Mucosa of descending colon (tissue), 3 donors: Measurements from ENCODE around the gene PTGDR. TPM values are rescaled to one million over a fixed set of nuclear protein-coding genes. Genes with fewer than 3 reads are reported as not detected.

Source experiments
- ATAC-seq: fragments of 200-7000 bp; cut with Tn5 transposase; one replicate; pipeline ENCODE4 v1.9.1; 2020; ENCODE audit warnings: mild to moderate bottlenecking, moderate library complexity
- DNase-seq, 3 donors: peaks; one replicate each; pipeline ENCODE4 v3.0.0-alpha.2; 2020
- H3K36me3 ChIP-seq: fragments of 200-600 bp; one replicate; pipeline ENCODE4 v1.8.0; 2021; ENCODE audit warnings: low read depth, mild to moderate bottlenecking
- H3K4me1 ChIP-seq: fragments of 200-600 bp; one replicate; pipeline ENCODE4 v1.8.0; 2021; ENCODE audit warnings: low read depth, mild to moderate bottlenecking
- H3K4me3 ChIP-seq: fragments of 200-600 bp; one replicate; pipeline ENCODE4 v1.8.0; 2021; ENCODE audit warnings: mild to moderate bottlenecking
- H3K9me3 ChIP-seq: fragments of 200-600 bp; one replicate; pipeline ENCODE4 v1.8.0; 2021; ENCODE audit warnings: mild to moderate bottlenecking
- intact Hi-C, 2 donors: fragments of 100-400 bp; cut with DNase I in 1 of 2; cut with micrococcal nuclease in 1 of 2; formaldehyde crosslinking; loops; one replicate each; pipeline versions ENCODE4 v1.11.0 to v1.11.1; 2022; cut with DNase I, micrococcal nuclease
- total RNA-seq, 3 donors: library from RNA; stranded (reverse); fragmentation: NEBNext Ultra II Directional in 2 of 3; extraction: Animal tissue kit (Norgen Biotek cat#: 25700) in 2 of 3; gene quantifications; one replicate each; pipeline versions ENCODE4 v1.2.1 to v1.2.4, GENCODE V29; 2021 to 2023
- TF ChIP-seq, protein P1 (sequence below): fragments of 200-600 bp; IDR thresholded peaks from one replicate; pipeline ENCODE4 v1.8.0; 2022; ENCODE audit warnings: antibody characterized with exemption, mild to moderate bottlenecking
- donor health status: DM: no; HTN: no; CAD: no; lungs with moderate emphysema.
- donor health status: DM: no; HTN: no; CAD: no.
- donor health status: DM: no; HTN: yes; CAD: no.

The PTGDR gene
- total RNA-seq, 3 donors from 2014 or later: 10.0 to 23.7 (median 20.9) TPM

DNA sequence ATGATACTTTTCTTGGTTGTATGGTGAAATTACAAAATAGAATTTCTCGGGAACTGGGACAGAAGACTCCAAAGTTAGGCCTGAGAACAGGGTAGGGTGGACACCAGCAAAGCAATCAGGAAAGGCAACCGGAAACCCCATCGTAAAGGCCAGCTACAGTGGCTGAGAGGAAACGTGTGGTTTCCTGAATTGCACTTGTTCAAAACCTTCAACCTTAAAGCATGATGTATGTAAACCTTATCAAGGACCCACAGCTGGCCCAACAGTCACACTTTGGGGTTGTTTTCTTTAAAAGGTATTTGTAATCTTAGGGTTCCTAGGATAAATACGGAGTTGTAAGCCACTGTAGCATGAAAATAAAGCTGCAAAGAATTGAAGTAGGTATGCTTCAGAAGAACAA lies 2.2 kb upstream of the PTGDR start:
- no peak overlapping the region for H3K4me3 ChIP-seq
- intact Hi-C loops: no loop called here
- ATAC-seq (no peak), DNase-seq (no peak)
- no peaks in the 10 kb centered on the region for H3K9me3 ChIP-seq
- H3K36me3 ChIP-seq: no peaks in the 10 kb centered on the region
- peaks cover 17% of the 10 kb centered on the region for H3K4me1 ChIP-seq
- TF ChIP-seq, protein P1, sequence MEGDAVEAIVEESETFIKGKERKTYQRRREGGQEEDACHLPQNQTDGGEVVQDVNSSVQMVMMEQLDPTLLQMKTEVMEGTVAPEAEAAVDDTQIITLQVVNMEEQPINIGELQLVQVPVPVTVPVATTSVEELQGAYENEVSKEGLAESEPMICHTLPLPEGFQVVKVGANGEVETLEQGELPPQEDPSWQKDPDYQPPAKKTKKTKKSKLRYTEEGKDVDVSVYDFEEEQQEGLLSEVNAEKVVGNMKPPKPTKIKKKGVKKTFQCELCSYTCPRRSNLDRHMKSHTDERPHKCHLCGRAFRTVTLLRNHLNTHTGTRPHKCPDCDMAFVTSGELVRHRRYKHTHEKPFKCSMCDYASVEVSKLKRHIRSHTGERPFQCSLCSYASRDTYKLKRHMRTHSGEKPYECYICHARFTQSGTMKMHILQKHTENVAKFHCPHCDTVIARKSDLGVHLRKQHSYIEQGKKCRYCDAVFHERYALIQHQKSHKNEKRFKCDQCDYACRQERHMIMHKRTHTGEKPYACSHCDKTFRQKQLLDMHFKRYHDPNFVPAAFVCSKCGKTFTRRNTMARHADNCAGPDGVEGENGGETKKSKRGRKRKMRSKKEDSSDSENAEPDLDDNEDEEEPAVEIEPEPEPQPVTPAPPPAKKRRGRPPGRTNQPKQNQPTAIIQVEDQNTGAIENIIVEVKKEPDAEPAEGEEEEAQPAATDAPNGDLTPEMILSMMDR: no peak

DNA sequence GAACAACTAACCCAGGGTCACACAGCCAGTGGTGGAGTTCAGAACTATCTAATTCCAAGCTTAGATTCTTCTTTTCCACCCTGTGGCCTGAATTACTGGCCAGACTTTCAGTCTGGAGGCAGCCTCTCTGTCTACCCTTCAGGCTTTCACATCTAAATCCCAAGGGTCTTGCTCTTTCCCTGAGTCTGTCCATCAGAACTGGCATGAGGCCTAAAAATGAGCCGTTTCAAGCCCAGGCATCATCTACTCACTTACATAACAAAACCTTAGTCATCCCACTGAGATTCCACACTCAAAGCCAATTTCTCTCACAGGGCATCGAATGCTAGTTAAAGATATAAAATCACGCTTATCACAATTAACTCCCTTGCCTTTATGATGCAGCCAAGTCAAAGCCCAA lies 1.3 kb upstream of the PTGDR start:
- no peak for ATAC-seq
- intact Hi-C loops: no loop called here
- no peak for DNase-seq

DNA sequence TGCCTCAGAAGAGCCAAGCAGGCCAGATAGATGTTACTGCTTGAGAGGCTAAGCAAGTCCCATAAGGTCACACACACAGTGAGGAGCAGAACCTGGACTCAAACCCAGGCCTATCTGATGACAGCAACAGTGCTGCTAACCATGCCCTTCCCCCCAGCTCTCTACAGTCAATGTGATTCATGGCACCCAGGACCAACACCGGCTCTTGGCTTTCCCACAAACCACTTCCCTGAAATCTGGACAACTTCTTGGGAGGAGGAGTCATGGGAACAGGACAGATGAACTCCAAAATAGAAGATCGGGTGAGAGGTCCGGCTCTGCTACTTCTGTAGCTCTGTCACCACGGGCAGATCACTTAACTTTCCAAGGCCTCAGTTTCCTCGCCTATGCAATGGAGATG lies 716 bp upstream of the PTGDR start:
- intact Hi-C loops: no loop called here
- ATAC-seq: no peak
- H3K4me3 ChIP-seq: no peak overlapping the region
- H3K36me3 ChIP-seq: no peaks in the 10 kb centered on the region
- no peaks in the 10 kb centered on the region for H3K9me3 ChIP-seq
- H3K4me1 ChIP-seq: peaks cover 17% of the 10 kb centered on the region
- TF ChIP-seq, protein P1: no peak
- DNase-seq: peak in 2 of 3 donors; percentile 26 to 27

More for the DNA sequence above, 1.3 kb upstream of the PTGDR start:
- no peak overlapping the region for H3K4me3 ChIP-seq
- peaks cover 17% of the 10 kb centered on the region for H3K4me1 ChIP-seq
- no peaks in the 10 kb centered on the region for H3K36me3 ChIP-seq
- no peaks in the 10 kb centered on the region for H3K9me3 ChIP-seq
- TF ChIP-seq, protein P1: no peak

DNA sequence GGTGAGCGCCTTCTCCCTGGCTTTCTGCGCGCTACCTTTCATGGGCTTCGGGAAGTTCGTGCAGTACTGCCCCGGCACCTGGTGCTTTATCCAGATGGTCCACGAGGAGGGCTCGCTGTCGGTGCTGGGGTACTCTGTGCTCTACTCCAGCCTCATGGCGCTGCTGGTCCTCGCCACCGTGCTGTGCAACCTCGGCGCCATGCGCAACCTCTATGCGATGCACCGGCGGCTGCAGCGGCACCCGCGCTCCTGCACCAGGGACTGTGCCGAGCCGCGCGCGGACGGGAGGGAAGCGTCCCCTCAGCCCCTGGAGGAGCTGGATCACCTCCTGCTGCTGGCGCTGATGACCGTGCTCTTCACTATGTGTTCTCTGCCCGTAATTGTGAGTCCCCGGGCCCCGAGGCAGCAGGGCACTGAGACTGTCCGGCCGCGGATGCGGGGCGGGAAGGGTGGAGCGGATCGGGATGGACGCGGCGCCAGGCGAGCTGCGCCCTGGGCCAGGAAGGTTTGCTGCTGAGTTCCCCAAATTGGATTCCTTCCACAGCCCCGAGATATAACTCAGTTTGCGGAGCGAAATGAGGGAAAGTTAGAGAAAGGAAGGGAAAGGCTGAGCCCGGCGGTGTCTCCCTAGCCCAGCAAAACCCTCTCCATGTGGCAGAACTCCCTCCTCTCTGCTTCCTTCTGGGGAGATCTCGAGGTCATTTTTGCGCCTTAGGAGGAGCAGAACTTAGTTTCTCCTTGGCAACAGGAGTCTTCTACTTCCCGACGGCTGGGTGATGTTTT lies 972 bp downstream of the PTGDR start:
- intact Hi-C loops: no loop called here
- ATAC-seq: peak; percentile 64

DNA sequence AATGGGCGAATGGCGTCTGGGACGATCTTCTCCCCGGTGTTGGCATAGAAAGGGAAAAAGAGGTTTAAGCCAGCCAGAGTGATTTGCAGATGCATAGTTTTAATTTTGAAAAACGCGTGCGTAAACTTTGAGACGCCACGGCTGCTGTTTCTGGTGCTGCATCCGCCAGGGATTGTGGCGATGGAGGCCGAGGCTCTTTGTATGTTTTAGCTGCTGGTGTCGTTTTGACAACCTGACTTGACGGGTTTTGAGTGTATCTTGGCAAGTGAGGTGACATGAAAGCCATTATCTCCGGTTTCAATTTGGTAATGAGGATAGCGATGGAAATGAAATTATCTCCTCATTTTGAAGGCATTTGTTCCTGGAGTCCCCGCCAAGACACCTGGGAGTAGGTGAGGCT lies 1.6 kb downstream of the PTGDR start:
- ATAC-seq (no peak), DNase-seq (peak in 2 of 3 donors; percentile 32 to 34)
- intact Hi-C loops: no loop called here
- peak overlapping the region; percentile 56 for H3K4me3 ChIP-seq
- no peaks in the 10 kb centered on the region for H3K36me3 ChIP-seq
- peaks cover 17% of the 10 kb centered on the region for H3K4me1 ChIP-seq
- TF ChIP-seq, protein P1: no peak
- no peaks in the 10 kb centered on the region for H3K9me3 ChIP-seq

More for the DNA sequence above, 972 bp downstream of the PTGDR start:
- Histone ChIP-seq H3K4me3 (peak overlapping the region; percentile 56), H3K4me1 (peaks cover 17% of the 10 kb centered on the region), H3K36me3 (no peaks in the 10 kb centered on the region), H3K9me3 (no peaks in the 10 kb centered on the region)
- TF ChIP-seq, protein P1: no peak
- peak; percentile 30 to 61 (median 55) for DNase-seq
